Measurements from ENCODE around the gene TUBG1.

GRCh38 chr17:42640121-42640520 is 30.6 kb downstream of the TUBG1 start:
- TF ChIP-seq EZH2phosphoT487 (IDR thresholded peaks at IDR 0.05; ENCODE audit: borderline replicate concordance, low read depth) (no peak), CTCF (IDR thresholded peaks at IDR 0.05) (no peak), TCF12 (IDR thresholded peaks at IDR 0.05) (no peak), POLR2AphosphoS5 (IDR thresholded peaks at IDR 0.05; ENCODE audit: low read depth, low read length) (no peak), RCOR1 (IDR thresholded peaks at IDR 0.05; ENCODE audit: low read length) (no peak), RAD21 (IDR thresholded peaks at IDR 0.05; ENCODE audit: low read length) (no peak), TEAD4 (IDR thresholded peaks at IDR 0.05; ENCODE audit: borderline replicate concordance, insufficient read depth) (no peak), NFIC (IDR thresholded peaks at IDR 0.05; ENCODE audit: borderline replicate concordance) (no peak), YY1 (IDR thresholded peaks at IDR 0.05; ENCODE audit: low read depth) (no peak), ZBTB33 (IDR thresholded peaks at IDR 0.05; ENCODE audit: borderline replicate concordance, low read depth) (no peak), REST (IDR thresholded peaks at IDR 0.05; ENCODE audit: low read depth, low read length) (no peak), EP300 (IDR thresholded peaks at IDR 0.05; ENCODE audit: borderline replicate concordance in 1 of 2, low read depth in 1 of 2, low read length in 1 of 2) (no peak)

Data from SK-N-SH (cell line).